ENCODE measurements around the gene SYNE2.
"Not testable (repeated sequence)": the region's sequence is repeated elsewhere in the genome, so short reads cannot be mapped to it uniquely, and the experiment has no call there.

The SYNE2 gene

DNA sequence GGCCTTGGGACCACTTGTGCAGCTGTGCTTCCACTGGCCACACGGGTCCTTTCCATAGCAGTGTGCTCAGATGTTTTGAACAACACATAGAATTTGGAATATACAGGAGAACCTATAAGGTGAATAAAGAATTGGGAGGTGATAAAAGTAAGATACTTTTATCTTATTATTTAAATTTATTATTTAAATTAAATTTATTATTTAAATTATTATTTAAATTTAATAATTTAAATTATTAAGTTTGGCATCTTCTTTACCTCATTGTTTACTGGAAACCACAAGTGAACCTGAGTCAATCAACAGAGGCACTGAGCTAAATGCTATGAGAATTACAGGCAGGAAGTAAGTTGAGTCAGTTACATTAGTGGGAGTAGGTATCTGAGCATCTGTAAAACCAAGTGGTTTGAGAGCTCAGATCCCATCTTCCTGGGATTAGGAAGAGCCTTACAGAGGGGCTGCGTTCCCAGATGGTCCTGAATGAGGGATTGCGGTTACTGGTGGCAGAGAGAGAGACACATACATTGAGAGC is 338.2 kb downstream of the SYNE2 start:
- DNase-seq (ENCODE audit: low read depth, low spot score) = no peak

- peak; percentile 55 for DNase-seq (ENCODE audit: low read depth, low spot score)
These were observed 339.0 kb downstream of the SYNE2 start for GRCh38 chr14:64191756-64192155.

GRCh38 chr14:64193821-64194220 is 341.0 kb downstream of the SYNE2 start:
- DNase-seq (ENCODE audit: low read depth, low spot score) = no peak

DNA sequence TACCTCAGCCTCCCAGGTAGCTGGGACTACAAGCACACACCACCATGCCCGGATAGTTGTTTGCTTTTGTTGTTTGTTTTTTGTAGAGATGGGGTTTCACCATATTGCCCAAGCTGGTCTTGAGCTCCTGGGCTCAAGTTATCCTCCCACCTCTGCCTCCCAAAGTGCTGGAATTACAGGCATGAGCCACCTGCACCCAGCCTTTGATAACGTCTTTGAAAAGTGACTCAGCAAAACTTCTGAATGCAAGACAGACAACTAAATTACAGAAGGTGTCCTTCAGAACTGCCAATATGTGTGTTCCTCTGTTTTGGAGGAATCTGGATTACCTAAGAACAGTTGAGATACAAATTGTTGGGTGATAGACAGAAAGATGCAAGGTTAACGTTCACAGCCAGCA is 341.6 kb downstream of the SYNE2 start:
- no peak for DNase-seq (ENCODE audit: low read depth, low spot score)

- DNase-seq (ENCODE audit: low read depth, low spot score) = no peak
These were observed 342.4 kb downstream of the SYNE2 start for GRCh38 chr14:64195199-64195598.

GRCh38 chr14:64196056-64196455 is 343.3 kb downstream of the SYNE2 start:
- DNase-seq (ENCODE audit: low read depth, low spot score) = no peak

DNA sequence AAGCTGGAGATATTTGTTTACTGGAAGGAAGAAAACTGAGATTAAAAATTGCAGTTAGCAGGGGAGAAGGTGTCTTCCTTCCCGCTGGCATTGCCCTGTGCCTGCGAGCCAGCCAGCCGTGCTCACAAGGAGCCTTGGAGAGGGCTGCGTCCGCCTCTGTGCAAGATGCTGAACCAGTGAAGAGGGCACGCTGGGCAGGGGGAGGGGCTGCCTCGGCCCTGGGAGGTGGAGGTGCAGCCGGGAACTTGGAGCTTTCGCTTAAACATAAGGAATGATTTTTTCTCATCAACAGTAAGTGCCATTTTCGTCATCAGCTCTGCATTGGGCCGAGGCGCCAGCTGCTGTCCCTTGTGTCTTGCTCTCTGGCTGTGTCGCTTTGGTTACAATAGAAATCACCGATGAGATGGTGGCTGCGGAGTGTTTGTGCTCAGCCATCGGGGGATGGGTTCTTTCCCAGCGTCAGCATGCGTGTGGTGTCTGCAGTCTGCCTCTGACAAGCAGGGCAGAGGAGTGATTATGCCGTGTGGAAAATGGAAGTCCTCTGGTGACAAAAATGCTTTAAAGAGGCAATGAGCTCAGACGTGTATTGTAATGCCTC is 344.1 kb downstream of the SYNE2 start:
- peak; percentile 77 for DNase-seq (ENCODE audit: low read depth, low spot score)

DNA sequence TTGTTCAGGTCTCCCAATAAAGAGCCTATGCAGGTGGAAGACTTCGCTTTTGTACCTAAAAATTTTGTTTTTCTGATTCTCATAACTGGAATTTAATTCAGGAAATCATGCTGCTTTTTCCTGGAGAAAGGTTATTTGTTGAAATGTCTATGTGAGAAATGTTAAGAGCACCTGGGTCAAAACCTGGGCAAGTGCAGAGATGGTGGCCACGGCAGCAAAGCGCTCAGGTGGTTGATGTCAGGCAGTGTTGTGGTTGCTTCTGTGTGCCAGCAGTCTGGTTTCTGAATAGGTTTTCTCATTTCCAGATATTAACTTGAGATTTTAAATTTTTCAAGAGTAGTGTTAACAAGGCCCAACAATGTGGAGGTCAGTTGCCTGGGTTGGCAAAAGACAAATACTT is 345.2 kb downstream of the SYNE2 start:
- no peak for DNase-seq (ENCODE audit: low read depth, low spot score)

- no peak for DNase-seq (ENCODE audit: low read depth, low spot score)
These were observed 345.7 kb downstream of the SYNE2 start for GRCh38 chr14:64198486-64198885.

GRCh38 chr14:64200170-64200569 is 347.4 kb downstream of the SYNE2 start:
- no peak for DNase-seq (ENCODE audit: low read depth, low spot score)

GRCh38 chr14:64201296-64201695 is 348.5 kb downstream of the SYNE2 start:
- no peak for DNase-seq (ENCODE audit: low read depth, low spot score)

GRCh38 chr14:64201921-64202545 is 349.2 kb downstream of the SYNE2 start:
- no peak for DNase-seq (ENCODE audit: low read depth, low spot score)

DNA sequence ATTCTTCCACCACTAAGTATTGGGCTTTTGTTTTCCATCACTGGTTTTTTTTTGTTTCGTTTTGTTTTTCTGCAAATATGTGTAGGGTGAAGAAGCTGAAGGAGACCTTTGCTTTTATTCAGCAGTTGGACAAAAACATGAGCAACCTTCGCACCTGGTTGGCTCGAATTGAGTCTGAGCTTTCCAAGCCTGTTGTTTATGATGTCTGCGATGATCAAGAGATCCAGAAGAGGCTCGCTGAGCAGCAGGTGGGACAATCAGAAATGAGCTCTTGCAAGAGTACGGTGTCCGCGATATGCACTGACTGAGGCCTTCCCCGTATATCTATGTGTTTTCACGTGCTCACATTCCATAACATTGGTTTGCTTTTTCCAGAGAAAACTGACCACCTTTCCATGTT is 349.9 kb downstream of the SYNE2 start:
- DNase-seq (ENCODE audit: low read depth, low spot score) = no peak

DNA sequence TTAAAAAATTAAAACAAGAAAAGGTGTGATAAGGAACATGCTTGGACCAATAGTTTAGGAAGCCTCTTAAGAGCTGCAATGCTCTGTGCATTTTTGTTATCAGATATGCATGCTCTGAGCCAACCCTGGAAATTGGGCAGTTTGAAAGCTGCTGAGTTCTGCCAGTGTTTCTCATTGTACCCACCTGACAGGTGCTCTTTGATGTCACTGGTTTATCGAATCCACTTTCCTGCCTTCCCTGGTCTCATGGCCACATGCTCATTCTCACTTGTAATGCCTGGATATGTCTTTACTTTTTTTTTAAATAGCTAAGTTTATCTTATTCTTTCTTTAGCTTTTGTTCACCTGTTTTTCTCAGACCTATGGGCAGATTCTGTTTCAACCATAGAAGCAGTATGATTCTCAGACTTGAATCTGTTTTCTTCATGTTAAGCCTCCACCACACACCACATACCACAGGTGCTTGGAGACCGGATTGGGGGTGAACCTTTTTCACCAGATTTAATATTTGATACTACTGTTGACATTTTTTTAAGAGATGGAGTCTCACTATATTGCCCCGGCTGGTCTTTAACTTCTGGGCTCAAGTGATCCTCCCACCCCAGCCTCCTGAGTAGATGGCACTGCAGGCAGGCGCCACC is 350.7 kb downstream of the SYNE2 start:
- no peak for DNase-seq (ENCODE audit: low read depth, low spot score)

DNA sequence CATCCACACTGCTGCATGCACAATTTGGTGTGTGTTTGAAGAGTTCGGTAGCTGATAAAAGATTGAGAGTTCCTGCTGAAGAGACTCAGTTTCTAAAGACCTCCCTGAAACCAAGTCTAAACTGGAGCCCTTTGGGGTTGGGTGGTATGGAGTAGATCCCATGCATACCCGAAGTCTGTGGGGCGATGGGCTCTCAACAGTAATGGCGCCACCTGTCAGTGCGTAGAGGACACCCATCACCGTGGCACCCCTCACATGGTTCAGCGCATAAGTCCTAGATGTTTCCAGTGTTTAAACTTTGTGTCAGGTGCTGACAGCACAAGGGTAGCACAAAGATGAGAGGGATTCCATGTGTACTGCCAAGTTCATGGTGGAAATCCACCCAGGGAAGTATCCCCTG is 355.5 kb downstream of the SYNE2 start:
- DNase-seq (ENCODE audit: low read depth, low spot score) = no peak

GRCh38 chr14:64208981-64209380 is 356.2 kb downstream of the SYNE2 start:
- DNase-seq (ENCODE audit: low read depth, low spot score) = no peak

GRCh38 chr14:64209444-64210131 is 356.8 kb downstream of the SYNE2 start:
- DNase-seq (ENCODE audit: low read depth, low spot score) = no peak

- DNase-seq (ENCODE audit: low read depth, low spot score) = no peak
These were observed 357.4 kb downstream of the SYNE2 start for GRCh38 chr14:64210216-64210615.

- DNase-seq (ENCODE audit: low read depth, low spot score) = not testable (repeated sequence)
These were observed 358.1 kb downstream of the SYNE2 start for GRCh38 chr14:64210912-64211311.

DNA sequence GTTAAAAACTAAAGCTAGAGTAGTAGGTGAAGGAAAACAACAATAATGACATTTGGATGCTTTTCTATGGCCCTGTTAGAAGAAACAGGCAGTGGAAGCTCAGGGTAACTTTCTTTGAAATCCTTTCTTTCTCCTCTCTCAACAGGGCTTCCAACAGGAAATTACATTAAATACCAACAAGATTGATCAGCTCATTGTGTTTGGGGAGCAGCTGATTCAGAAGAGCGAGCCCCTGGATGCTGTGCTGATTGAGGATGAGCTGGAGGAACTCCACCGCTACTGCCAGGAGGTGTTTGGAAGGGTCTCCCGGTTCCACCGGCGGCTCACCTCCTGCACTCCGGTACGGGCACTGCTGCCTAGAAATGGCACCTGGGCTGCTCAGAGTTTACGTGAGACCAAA is 359.9 kb downstream of the SYNE2 start:
- DNase-seq (ENCODE audit: low read depth, low spot score) = no peak

- DNase-seq (ENCODE audit: low read depth, low spot score) = peak; percentile 41
These were observed 360.3 kb downstream of the SYNE2 start for GRCh38 chr14:64213086-64213485.

- DNase-seq (ENCODE audit: low read depth, low spot score) = no peak
These were observed 361.2 kb downstream of the SYNE2 start for GRCh38 chr14:64213853-64214570.

Measured in astrocyte of the hippocampus (primary cell).